Upper lobe of left lung (tissue), 6 donors: Measurements from ENCODE around the gene TTC7B. TPM values are rescaled to one million over a fixed set of nuclear protein-coding genes. Genes with fewer than 3 reads are reported as not detected.

Source experiments
- ATAC-seq, 2 donors: fragments of 200-7000 bp; cut with Tn5 transposase; one replicate each; pipeline ENCODE4 v1.9.1; 2022; ENCODE audit warnings: mild to moderate bottlenecking in 2 of 2, moderate library complexity in 2 of 2; ENCODE audit not compliant: low FRiP score in 2 of 2
- DNase-seq, 2 donors: peaks; one replicate each; pipeline ENCODE4 v3.0.0-alpha.2; 2019 to 2020
- H3K27ac ChIP-seq, 4 donors: fragments of 200-600 bp; sonication (generic); one replicate each; pipeline ENCODE4 v1.5.1; 2016 to 2019
- H3K27me3 ChIP-seq, 4 donors: fragments of 200-600 bp; sonication (generic); one replicate each; pipeline ENCODE4 v1.5.1; 2017 to 2019
- H3K36me3 ChIP-seq, 4 donors: fragments of 200-600 bp; sonication (generic); one replicate each; pipeline ENCODE4 v1.5.1; 2016 to 2019
- H3K4me1 ChIP-seq, 4 donors: fragments of 200-600 bp; sonication (generic); one replicate each; pipeline ENCODE4 v1.5.1; 2018 to 2019
- H3K4me3 ChIP-seq, 4 donors: fragments of 200-600 bp; sonication (generic); one replicate each; pipeline ENCODE4 v1.5.1; 2017 to 2019; ENCODE audit warnings: mild to moderate bottlenecking in 2 of 4, moderate library complexity in 1 of 4
- H3K9me3 ChIP-seq, 4 donors: fragments of 200-600 bp; sonication (generic); one replicate each; pipeline ENCODE4 v1.5.1; 2018 to 2019
- CTCF ChIP-seq, 6 experiments: fragments of 450-650 bp in 4 of 6; fragments of 200-600 bp in 2 of 6; sonication (generic) in 2 of 6; IDR thresholded peaks; one replicate each; pipeline ENCODE4 v1.5.1; 2016 to 2019; ENCODE audit warnings: antibody characterized with exemption in 6 of 6
- EP300 ChIP-seq, 4 donors: sonication (generic); formaldehyde crosslinking; IDR thresholded peaks; one replicate each; pipeline ENCODE4 v1.5.1; 2017; ENCODE audit warnings: antibody characterized with exemption in 4 of 4, control low read depth in 2 of 4
- POLR2A ChIP-seq, 4 donors: fragments of 450-650 bp; IDR thresholded peaks; one replicate each; pipeline ENCODE4 v1.5.1; 2016 to 2017; ENCODE audit warnings: antibody characterized with exemption in 4 of 4, mild to moderate bottlenecking in 2 of 4
- POLR2AphosphoS5 ChIP-seq, 2 donors: sonication (generic); formaldehyde crosslinking; IDR thresholded peaks; one replicate each; pipeline ENCODE4 v1.5.1; 2017; ENCODE audit warnings: antibody characterized with exemption in 2 of 2
- WGBS, 2 donors: methylation state at CpG; one replicate each; pipeline ENCODE4 v1.1.5; 2017 to 2018; 5-methylcytosine and 5-hydroxymethylcytosine counted together
- total RNA-seq, 6 donors: library from RNA; depleted of rRNA in 4 of 6; stranded (reverse); fragments of >200 nt in 4 of 6; gene quantifications; one replicate each; pipeline versions ENCODE4 v1.1.0 to v1.2.1, GENCODE V29; 2016 to 2021
- donor health status: DM: no; HTN: no; CAD: no; lungs with moderate emphysema.
- donor health status: DM: no; HTN: yes; CAD: no; lungs with severe emphysema.

Gene TTC7B
- total RNA-seq, 6 donors from 2014 or later: 13.5 to 87.3 (median 37.5) TPM

- Histone ChIP-seq H3K27ac (no peak overlapping the region), H3K36me3 (peaks cover 0 to 27% (median 0%) of the 10 kb centered on the region in 4 donors), H3K27me3 (no peaks in the 10 kb centered on the region), H3K4me1 (no peaks in the 10 kb centered on the region), H3K4me3 (no peak overlapping the region), H3K9me3 (no peaks in the 10 kb centered on the region)
- no peak for ATAC-seq
- no peak for DNase-seq
- 90% methylated on average over 12 to 13 of the region's 13 CpGs for WGBS, 2 donors
- TF ChIP-seq POLR2AphosphoS5 (IDR thresholded peaks at IDR 0.05): no peak
- TF ChIP-seq CTCF (IDR thresholded peaks at IDR 0.05): no peak
- no peak for TF ChIP-seq POLR2A (IDR thresholded peaks at IDR 0.05)
- no peak for TF ChIP-seq EP300 (IDR thresholded peaks at IDR 0.05)
These were observed 37.5 kb downstream of the TTC7B start for GRCh38 chr14:90778571-90779255.

- TF ChIP-seq EP300 (IDR thresholded peaks at IDR 0.05) (no peak), CTCF (IDR thresholded peaks at IDR 0.05) (no peak), POLR2AphosphoS5 (IDR thresholded peaks at IDR 0.05) (no peak), POLR2A (IDR thresholded peaks at IDR 0.05) (no peak)
- Histone ChIP-seq H3K36me3 (peaks cover 0 to 28% (median 0%) of the 10 kb centered on the region in 4 donors), H3K27ac (no peak overlapping the region), H3K4me1 (no peaks in the 10 kb centered on the region), H3K9me3 (no peaks in the 10 kb centered on the region), H3K4me3 (no peak overlapping the region), H3K27me3 (no peaks in the 10 kb centered on the region)
- 65 to 84% methylated on average over 7 to 11 of the region's 11 CpGs for WGBS, 2 donors
- DNase-seq: no peak
- peak; percentile 30 to 48 for ATAC-seq
These were observed 38.3 kb downstream of the TTC7B start for GRCh38 chr14:90777830-90778485.

GRCh38 chr14:90777358-90777757 is 38.9 kb downstream of the TTC7B start:
- DNase-seq: no peak
- H3K4me1 ChIP-seq: no peaks in the 10 kb centered on the region
- no peak overlapping the region for H3K4me3 ChIP-seq
- ATAC-seq: no peak
- H3K27ac ChIP-seq: no peak overlapping the region
- H3K27me3 ChIP-seq: no peaks in the 10 kb centered on the region
- WGBS, 2 donors: 77 to 94% methylated on average over 2 of the region's 2 CpGs
- H3K9me3 ChIP-seq: no peaks in the 10 kb centered on the region
- TF ChIP-seq EP300 (IDR thresholded peaks at IDR 0.05) (no peak), POLR2AphosphoS5 (IDR thresholded peaks at IDR 0.05) (no peak), POLR2A (IDR thresholded peaks at IDR 0.05) (no peak), CTCF (IDR thresholded peaks at IDR 0.05) (no peak)
- peaks cover 0 to 34% (median 0%) of the 10 kb centered on the region in 4 donors for H3K36me3 ChIP-seq

GRCh38 chr14:90775441-90775840 is 40.8 kb downstream of the TTC7B start:
- TF ChIP-seq POLR2AphosphoS5 (IDR thresholded peaks at IDR 0.05) (no peak), EP300 (IDR thresholded peaks at IDR 0.05) (no peak), CTCF (IDR thresholded peaks at IDR 0.05) (no peak), POLR2A (IDR thresholded peaks at IDR 0.05) (no peak)
- 91 to 100% methylated on average over 4 of the region's 4 CpGs for WGBS, 2 donors
- Histone ChIP-seq H3K4me3 (no peak overlapping the region), H3K36me3 (peaks cover 0 to 28% (median 0%) of the 10 kb centered on the region in 4 donors), H3K27me3 (no peaks in the 10 kb centered on the region), H3K9me3 (no peaks in the 10 kb centered on the region), H3K4me1 (no peaks in the 10 kb centered on the region), H3K27ac (no peak overlapping the region)
- DNase-seq (no peak), ATAC-seq (no peak)
